Thyroid gland (tissue), 4 donors: ENCODE measurements around the gene SMCO1.

ENCODE experiments used
- POLR2A ChIP-seq, 2 donors: fragments of 450-650 bp; IDR thresholded peaks; one replicate each; pipeline ENCODE4 v1.6.1; 2017; ENCODE audit warnings: antibody characterized with exemption in 2 of 2, mild to moderate bottlenecking in 2 of 2, moderate library complexity in 1 of 2
- TF ChIP-seq, protein P1 (sequence below), 6 experiments: fragments of 200-600 bp in 3 of 6; fragments of 450-650 bp in 3 of 6; sonication (generic) in 3 of 6; IDR thresholded peaks; one replicate each; pipeline ENCODE4 v1.5.1; 2016 to 2019; ENCODE audit warnings: antibody characterized with exemption in 6 of 6, mild to moderate bottlenecking in 2 of 6, inconsistent platforms in 1 of 6, moderate library complexity in 1 of 6

DNA sequence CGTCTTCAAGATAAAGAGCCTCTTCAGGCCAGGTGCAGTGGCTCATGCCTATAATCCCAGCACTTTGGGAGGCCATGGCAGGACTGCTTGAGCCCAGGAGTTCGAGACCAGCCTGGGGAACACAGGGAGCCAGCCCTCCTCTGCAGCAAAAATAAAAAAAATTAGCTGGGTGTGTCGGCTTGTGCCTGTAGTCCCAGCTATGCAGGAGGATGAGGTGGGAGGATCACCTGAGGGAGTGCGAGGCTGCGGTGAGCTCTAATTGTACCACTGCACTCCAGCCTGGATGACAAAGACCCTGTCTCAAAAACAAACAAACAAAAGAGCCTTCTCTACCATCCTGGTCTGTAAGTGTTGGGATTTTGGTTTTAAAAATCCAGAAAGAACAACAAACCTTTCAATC is 42.1 kb upstream of the SMCO1 start:
- TF ChIP-seq, protein P1, sequence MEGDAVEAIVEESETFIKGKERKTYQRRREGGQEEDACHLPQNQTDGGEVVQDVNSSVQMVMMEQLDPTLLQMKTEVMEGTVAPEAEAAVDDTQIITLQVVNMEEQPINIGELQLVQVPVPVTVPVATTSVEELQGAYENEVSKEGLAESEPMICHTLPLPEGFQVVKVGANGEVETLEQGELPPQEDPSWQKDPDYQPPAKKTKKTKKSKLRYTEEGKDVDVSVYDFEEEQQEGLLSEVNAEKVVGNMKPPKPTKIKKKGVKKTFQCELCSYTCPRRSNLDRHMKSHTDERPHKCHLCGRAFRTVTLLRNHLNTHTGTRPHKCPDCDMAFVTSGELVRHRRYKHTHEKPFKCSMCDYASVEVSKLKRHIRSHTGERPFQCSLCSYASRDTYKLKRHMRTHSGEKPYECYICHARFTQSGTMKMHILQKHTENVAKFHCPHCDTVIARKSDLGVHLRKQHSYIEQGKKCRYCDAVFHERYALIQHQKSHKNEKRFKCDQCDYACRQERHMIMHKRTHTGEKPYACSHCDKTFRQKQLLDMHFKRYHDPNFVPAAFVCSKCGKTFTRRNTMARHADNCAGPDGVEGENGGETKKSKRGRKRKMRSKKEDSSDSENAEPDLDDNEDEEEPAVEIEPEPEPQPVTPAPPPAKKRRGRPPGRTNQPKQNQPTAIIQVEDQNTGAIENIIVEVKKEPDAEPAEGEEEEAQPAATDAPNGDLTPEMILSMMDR (IDR thresholded peaks at IDR 0.05): no peak
- TF ChIP-seq POLR2A (IDR thresholded peaks at IDR 0.05): no peak
